Measurements from ENCODE around the gene SMC2.
A peak's percentile ranks its signal among the peaks of the same experiment; 100 is the strongest.

The SMC2 gene

DNA sequence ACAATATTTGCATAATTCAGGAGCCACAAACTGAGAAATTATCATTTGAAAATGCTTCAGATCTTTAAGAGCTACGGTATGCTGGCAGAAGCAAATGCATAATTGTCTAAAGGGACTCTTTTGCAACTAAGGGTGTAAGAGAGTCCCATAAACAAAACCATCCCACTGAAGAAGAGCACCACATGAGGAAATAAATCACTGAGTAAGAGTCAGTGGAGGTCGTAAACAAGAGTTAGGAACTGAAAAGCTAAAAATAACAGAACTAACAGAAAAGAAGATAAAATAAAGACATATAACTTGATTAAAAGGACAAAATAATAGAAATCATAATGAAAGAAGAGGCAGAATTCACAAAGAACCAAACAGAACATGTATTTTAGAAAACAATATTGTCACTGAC is 3.5 kb upstream of the SMC2 start (continued):
- TF ChIP-seq ZNF148 (tag by site-specific recombination; IDR thresholded peaks at IDR 0.05; ENCODE audit: borderline replicate concordance) (no peak), PBX3 (CRISPR knock-in tag; IDR thresholded peaks at IDR 0.05) (no peak), ZNF112 (tag by site-specific recombination; IDR thresholded peaks at IDR 0.05) (no peak)
- TF ChIP-seq, protein P1, sequence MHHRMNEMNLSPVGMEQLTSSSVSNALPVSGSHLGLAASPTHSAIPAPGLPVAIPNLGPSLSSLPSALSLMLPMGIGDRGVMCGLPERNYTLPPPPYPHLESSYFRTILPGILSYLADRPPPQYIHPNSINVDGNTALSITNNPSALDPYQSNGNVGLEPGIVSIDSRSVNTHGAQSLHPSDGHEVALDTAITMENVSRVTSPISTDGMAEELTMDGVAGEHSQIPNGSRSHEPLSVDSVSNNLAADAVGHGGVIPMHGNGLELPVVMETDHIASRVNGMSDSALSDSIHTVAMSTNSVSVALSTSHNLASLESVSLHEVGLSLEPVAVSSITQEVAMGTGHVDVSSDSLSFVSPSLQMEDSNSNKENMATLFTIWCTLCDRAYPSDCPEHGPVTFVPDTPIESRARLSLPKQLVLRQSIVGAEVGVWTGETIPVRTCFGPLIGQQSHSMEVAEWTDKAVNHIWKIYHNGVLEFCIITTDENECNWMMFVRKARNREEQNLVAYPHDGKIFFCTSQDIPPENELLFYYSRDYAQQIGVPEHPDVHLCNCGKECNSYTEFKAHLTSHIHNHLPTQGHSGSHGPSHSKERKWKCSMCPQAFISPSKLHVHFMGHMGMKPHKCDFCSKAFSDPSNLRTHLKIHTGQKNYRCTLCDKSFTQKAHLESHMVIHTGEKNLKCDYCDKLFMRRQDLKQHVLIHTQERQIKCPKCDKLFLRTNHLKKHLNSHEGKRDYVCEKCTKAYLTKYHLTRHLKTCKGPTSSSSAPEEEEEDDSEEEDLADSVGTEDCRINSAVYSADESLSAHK (tag by site-specific recombination; IDR thresholded peaks at IDR 0.05) = no peak

DNA sequence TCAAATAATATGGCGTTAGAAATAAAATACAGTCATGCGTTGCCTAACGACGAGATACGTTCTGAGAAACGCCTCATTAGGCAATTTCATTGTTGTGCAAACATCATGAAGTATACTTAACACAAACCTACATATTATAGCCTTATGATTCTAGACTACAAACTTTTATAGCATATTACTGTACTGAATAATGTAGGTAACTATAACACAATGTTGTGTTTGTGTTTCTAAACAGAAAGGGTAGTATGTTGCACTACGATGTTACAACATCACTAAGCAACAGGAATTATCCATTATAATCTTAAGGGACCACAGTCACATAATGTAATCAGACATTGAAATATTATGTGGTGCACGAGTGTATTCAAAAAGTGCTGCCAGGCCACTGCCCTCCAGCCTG is 3.0 kb upstream of the SMC2 start:
- H3K4me1 ChIP-seq (ENCODE audit: control insufficient read depth, insufficient read depth, low read length) = 0 out of 2 replicates have a peak, but pooled peaks cover 2% of the 10 kb centered on the region
- peaks cover 0 to under 1% of the 10 kb centered on the region in 2 experiments; a peak in 1 of 3 replicates for H3K36me3 ChIP-seq (ENCODE audit: control insufficient read depth in 2 of 2, insufficient read depth in 1 of 2, low read length in 2 of 2)
- TF ChIP-seq MZF1 (tag by site-specific recombination; IDR thresholded peaks at IDR 0.05; ENCODE audit: borderline replicate concordance) (no peak), ZNF501 (tag by site-specific recombination; IDR thresholded peaks at IDR 0.05) (no peak), ZNF514 (tag by site-specific recombination; IDR thresholded peaks at IDR 0.05) (no peak), ZNF530 (tag by site-specific recombination; IDR thresholded peaks at IDR 0.05; ENCODE audit: low read depth) (no peak), YY2 (tag by site-specific recombination; IDR thresholded peaks at IDR 0.05) (no peak), KLF7 (tag by site-specific recombination; IDR thresholded peaks at IDR 0.05; ENCODE audit: borderline replicate concordance) (no peak), ZNF626 (tag by site-specific recombination; IDR thresholded peaks at IDR 0.05) (no peak), ZFP69B (tag by site-specific recombination; IDR thresholded peaks at IDR 0.05) (no peak), ZNF335 (tag by site-specific recombination; conservative IDR thresholded peaks at IDR 0.05) (0 out of 2 replicates have a peak, but pooled peaks have one; percentile 19), SCRT2 (tag by site-specific recombination; IDR thresholded peaks at IDR 0.05) (peak; percentile 63; the same call in 1 of the 2 replicates), SP7 (tag by site-specific recombination; IDR thresholded peaks at IDR 0.05) (0 out of 2 replicates have a peak, but pooled peaks have one; percentile 40), REST (tag by site-specific recombination; IDR thresholded peaks at IDR 0.05) (no peak), PRDM6 (tag by site-specific recombination; IDR thresholded peaks at IDR 0.05) (peak; percentile 23; the same call in 1 of the 2 replicates), ZNF362 (tag by site-specific recombination; IDR thresholded peaks at IDR 0.05) (no peak), RBAK (tag by site-specific recombination; IDR thresholded peaks at IDR 0.05) (no peak), ZNF174 (tag by site-specific recombination; IDR thresholded peaks at IDR 0.05) (no peak), ZFP37 (tag by site-specific recombination; IDR thresholded peaks at IDR 0.05) (no peak)
- TF ChIP-seq, protein P2, sequence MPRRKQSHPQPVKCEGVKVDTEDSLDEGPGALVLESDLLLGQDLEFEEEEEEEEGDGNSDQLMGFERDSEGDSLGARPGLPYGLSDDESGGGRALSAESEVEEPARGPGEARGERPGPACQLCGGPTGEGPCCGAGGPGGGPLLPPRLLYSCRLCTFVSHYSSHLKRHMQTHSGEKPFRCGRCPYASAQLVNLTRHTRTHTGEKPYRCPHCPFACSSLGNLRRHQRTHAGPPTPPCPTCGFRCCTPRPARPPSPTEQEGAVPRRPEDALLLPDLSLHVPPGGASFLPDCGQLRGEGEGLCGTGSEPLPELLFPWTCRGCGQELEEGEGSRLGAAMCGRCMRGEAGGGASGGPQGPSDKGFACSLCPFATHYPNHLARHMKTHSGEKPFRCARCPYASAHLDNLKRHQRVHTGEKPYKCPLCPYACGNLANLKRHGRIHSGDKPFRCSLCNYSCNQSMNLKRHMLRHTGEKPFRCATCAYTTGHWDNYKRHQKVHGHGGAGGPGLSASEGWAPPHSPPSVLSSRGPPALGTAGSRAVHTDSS (tag by site-specific recombination; IDR thresholded peaks at IDR 0.05) = no peak
- POLR2A ChIA-PET = no interaction called here
- CTCF ChIA-PET = no interaction called here
- H3K27ac ChIP-seq (ENCODE audit: extremely low read depth, low read depth, low read length) = no peak overlapping the region
- H3K9me3 ChIP-seq (ENCODE audit: control insufficient read depth, insufficient read depth, low read depth, low read length) = no peaks in the 10 kb centered on the region
- H3K4me3 ChIP-seq (ENCODE audit: low read depth, low read length) = no peak overlapping the region
